PC-3 (cell line): ENCODE measurements around the gene ZNF195. TPM values are rescaled to one million over a fixed set of nuclear protein-coding genes. Genes with fewer than 3 reads are reported as not detected.
"Not testable (repeated sequence)": the region's sequence is repeated elsewhere in the genome, so short reads cannot be mapped to it uniquely, and the experiment has no call there.

Experiments
- ATAC-seq: fragments of 200-7000 bp; cut with Tn5 transposase; 2 replicates; pipeline ENCODE4 v1.9.1; 2020; ENCODE audit warnings: mild to moderate bottlenecking, moderate library complexity
- BruUV-seq: library from RNA; stranded (reverse); fragments of 400-500 nt; replicated peaks from 2 replicates; lab custom pipeline; 2021; lab: Mats Ljungman, UMichigan
- CTCF ChIA-PET: fragments of 300-600 bp; sonication (Branson Sonifier 250); formaldehyde crosslinking; loops from one replicate; lab custom pipeline; 2022; ENCODE audit warnings: antibody characterized with exemption; lab: Charles Lee
- POLR2A ChIA-PET: fragments of 300-600 bp; sonication (Branson Sonifier 250); formaldehyde crosslinking; loops from one replicate; lab custom pipeline; 2022; ENCODE audit warnings: antibody characterized with exemption; ENCODE audit not compliant: unreplicated experiment; lab: Charles Lee
- DNase-seq: peaks from one replicate; pipeline ENCODE4 v3.0.0-alpha.2; 2015
- H2AFZ ChIP-seq: fragments of 300-600 bp; sonication (generic); 2 replicates; pipeline ENCODE4 v1.6.0; 2016; ENCODE audit warnings: antibody characterized with exemption, low read length
- H3F3A ChIP-seq: fragments of 300-600 bp; sonication (generic); one replicate; pipeline ENCODE4 v1.6.0; 2017; ENCODE audit warnings: antibody characterized with exemption, low read length, control low read depth, mild to moderate bottlenecking; ENCODE audit not compliant: unreplicated experiment
- H3K27ac ChIP-seq: fragments of 300-600 bp; sonication (generic); 2 replicates; pipeline ENCODE4 v1.5.1; 2016; ENCODE audit warnings: mild to moderate bottlenecking, low read length
- H3K27me3 ChIP-seq: fragments of 300-600 bp; sonication (generic); 2 replicates; pipeline ENCODE4 v1.6.1; 2016; ENCODE audit warnings: low read length, mixed read lengths
- H3K36me3 ChIP-seq: fragments of 300-600 bp; sonication (generic); 2 replicates; pipeline ENCODE4 v1.6.1; 2016; ENCODE audit warnings: low read depth, mixed run types, low read length, mixed read lengths
- H3K4me1 ChIP-seq: fragments of 300-600 bp; sonication (generic); 2 replicates; pipeline ENCODE4 v1.5.1; 2016; ENCODE audit warnings: low read length; ENCODE audit not compliant: insufficient read depth
- H3K4me2 ChIP-seq: fragments of 300-600 bp; sonication (generic); 2 replicates; pipeline ENCODE4 v1.6.0; 2016; ENCODE audit warnings: low read length
- H3K4me3 ChIP-seq: fragments of 300-600 bp; sonication (generic); 2 replicates; pipeline ENCODE4 v1.5.1; 2016; ENCODE audit warnings: mild to moderate bottlenecking, low read length, mixed read lengths
- H3K79me2 ChIP-seq: fragments of 300-600 bp; sonication (generic); 2 replicates; pipeline ENCODE4 v1.6.1; 2017; ENCODE audit warnings: low read length, mixed read lengths
- H3K9ac ChIP-seq: fragments of 300-600 bp; sonication (generic); 2 replicates; pipeline ENCODE4 v1.6.0; 2016; ENCODE audit warnings: mild to moderate bottlenecking, low read length
- H3K9me2 ChIP-seq: fragments of 300-600 bp; sonication (generic); replicated peaks from 2 replicates; pipeline ENCODE4 v1.6.1; 2016; ENCODE audit warnings: mixed run types, low read length, mixed read lengths
- H3K9me3 ChIP-seq: fragments of 300-600 bp; sonication (generic); 2 replicates; pipeline ENCODE4 v1.6.1; 2016; ENCODE audit warnings: low read length, mixed read lengths
- H4K20me1 ChIP-seq: fragments of 300-600 bp; sonication (generic); 2 replicates; pipeline ENCODE4 v1.6.1; 2016; ENCODE audit warnings: low read length, mixed read lengths
- intact Hi-C: fragments of 100-400 bp; cut with micrococcal nuclease; formaldehyde crosslinking; loops from 2 replicates; pipeline ENCODE4 v1.9.0; 2023
- total RNA-seq: library from RNA; depleted of rRNA; stranded (reverse); fragments of >200 nt; gene quantifications from 2 replicates; pipeline ENCODE4 v1.2.3, GENCODE V29; 2014

Gene ZNF195
- total RNA-seq, 1 experiment from 2014 or later, result 47.9 TPM

DNA sequence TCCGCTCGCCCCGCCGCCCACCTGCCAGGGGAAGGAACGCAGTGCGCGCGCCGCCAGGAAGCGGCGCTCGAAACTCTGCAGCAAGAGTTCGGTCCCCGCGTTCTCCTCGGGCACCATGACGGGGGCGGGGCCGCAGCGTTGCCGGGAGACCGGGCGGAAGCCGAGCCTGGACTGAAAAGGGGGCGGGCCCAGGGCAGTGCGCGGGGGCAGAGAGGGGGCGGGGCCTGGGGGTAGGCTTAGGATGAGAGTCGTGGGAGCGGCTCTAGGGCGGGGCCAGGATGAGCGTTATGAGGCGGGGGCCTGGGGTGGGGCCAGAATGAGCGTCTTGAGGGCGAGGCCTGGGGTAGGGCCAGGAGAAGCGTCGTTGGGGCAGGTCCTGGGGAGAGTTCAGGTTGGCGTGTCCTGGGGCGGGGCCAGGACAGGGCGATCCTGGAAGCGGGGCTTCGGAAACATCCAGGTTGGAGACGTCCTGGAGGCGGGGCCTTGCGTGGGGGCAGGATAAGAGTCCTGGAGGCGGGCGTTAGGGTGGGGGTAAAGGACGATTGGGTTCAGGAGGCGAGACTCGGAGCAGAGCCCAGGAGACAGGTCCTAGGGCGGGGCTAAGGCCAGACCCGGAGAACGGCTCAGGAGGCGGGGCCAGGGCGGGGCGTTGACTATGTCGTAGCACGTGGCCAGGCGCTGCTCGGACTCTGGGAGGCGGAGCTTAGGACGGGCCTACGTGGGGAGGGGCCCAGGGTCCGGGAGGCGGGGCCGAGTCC, 43.6 kb upstream of the ZNF195 start:
- BruUV-seq, result not testable (repeated sequence)

DNA sequence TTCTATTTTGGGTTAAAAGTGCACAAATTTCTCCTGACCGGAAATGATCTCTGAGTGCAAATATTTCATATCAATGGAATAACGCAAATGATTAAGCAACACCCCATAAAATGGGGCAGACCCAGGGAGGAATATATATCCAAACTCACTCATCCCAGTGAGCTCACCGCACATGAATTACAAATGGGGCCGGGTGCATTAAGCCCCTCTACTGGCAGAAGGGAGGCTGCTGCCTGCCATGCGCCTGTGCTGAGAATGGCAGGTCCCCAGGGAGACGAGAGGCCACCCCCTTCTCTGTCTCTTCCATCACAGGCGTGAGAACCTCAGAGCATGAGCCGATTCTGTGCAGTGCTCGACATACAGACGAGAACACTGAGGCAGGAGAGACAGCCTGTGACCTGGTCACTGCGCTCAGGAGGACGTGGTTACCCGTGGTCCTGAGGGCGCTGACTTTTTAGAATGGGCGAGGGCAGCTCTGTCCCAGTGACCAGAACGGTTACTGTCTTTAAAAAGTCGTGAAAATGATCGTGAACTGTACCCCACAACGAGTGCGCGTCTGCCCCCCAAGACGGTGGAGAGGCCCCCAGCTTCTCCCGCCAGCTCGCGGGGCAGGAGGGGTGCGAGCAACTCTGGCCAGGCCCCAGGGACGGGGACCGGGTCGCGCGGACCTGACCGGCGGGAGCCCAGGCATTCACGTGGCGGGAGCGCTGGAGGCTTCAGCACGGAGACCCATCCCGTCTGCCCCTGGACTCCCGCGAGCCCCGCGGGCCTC, 42.8 kb upstream of the ZNF195 start:
- BruUV-seq, result TSS peak; percentile 64
- H4K20me1 ChIP-seq, intact Hi-C loops, H3K27me3 ChIP-seq, H3K79me2 ChIP-seq, H3K27ac ChIP-seq, POLR2A ChIA-PET, H3F3A ChIP-seq, ATAC-seq, CTCF ChIA-PET, H3K4me1 ChIP-seq, H3K9me3 ChIP-seq, H3K9me2 ChIP-seq, H3K36me3 ChIP-seq: not testable (repeated sequence)
- peak; percentile 20 for DNase-seq
- peak overlapping the region; percentile 76 for H3K4me3 ChIP-seq
- peak overlapping the region; percentile 79 for H3K9ac ChIP-seq
- peak overlapping the region; percentile 87 for H3K4me2 ChIP-seq
- peak overlapping the region; percentile 86 for H2AFZ ChIP-seq

More for the DNA sequence above, 43.6 kb upstream of the ZNF195 start:
- H3K79me2 ChIP-seq, intact Hi-C loops, H3F3A ChIP-seq, H3K4me1 ChIP-seq, H3K36me3 ChIP-seq, H3K27me3 ChIP-seq, H3K9me2 ChIP-seq, H4K20me1 ChIP-seq, H3K9me3 ChIP-seq, POLR2A ChIA-PET: not testable (repeated sequence)
- DNase-seq (peak; percentile 93), ATAC-seq (peak; percentile 97)
- Histone ChIP-seq H3K4me3 (peak overlapping the region; percentile 76), H3K9ac (peak overlapping the region; percentile 79), H2AFZ (peak overlapping the region; percentile 86), H3K27ac (peak overlapping the region; percentile 64), H3K4me2 (peak overlapping the region; percentile 87)
- CTCF ChIA-PET, result interaction anchor here (0.7 kb wide), 1 partner anchor 14 kb away, joined by 3 read pairs; no protein-coding TSS in a partner anchor

DNA sequence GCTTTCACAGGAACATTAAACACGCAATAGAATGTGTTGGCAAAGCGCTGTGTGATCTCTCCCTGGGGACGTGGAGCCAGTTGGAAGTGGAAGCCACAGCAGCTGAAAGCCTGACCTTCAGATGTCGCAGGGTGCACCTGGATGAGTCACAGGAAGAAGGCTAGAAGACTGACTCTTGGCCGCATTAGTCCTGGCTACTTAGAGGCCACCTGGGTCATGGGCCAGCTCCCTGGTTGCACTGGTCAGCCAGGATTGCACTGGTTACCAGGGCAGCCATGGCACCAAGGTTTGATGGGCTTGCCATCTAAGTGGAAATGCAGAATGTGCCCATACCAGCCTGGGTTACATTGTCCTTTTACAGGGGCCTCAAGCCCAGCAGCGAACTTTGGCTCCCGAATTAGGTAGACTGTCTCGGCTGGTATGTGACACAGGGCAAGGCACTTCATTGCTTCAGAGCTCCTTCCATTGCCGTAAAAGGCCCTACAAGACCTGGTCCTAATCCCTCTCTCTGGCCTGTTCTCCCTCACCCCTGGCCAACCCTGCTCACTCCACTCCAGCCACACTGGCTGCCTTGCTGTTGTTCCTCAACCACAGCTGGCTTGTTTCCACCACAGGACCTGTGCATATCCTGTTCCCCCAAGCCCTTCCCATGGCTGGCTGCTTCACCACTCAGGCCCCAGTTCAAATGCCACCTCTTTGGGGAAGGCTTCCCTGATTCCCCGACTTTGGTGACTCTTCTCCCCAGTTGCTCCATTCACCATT, 41.5 kb upstream of the ZNF195 start:
- ATAC-seq, H3F3A ChIP-seq, H3K4me3 ChIP-seq, H3K27me3 ChIP-seq, H3K79me2 ChIP-seq, CTCF ChIA-PET, intact Hi-C loops, BruUV-seq, H4K20me1 ChIP-seq, POLR2A ChIA-PET, DNase-seq, H3K36me3 ChIP-seq, H3K9me3 ChIP-seq, H3K9me2 ChIP-seq, H3K9ac ChIP-seq, H3K4me1 ChIP-seq, H3K27ac ChIP-seq, H2AFZ ChIP-seq, H3K4me2 ChIP-seq: not testable (repeated sequence)

DNA sequence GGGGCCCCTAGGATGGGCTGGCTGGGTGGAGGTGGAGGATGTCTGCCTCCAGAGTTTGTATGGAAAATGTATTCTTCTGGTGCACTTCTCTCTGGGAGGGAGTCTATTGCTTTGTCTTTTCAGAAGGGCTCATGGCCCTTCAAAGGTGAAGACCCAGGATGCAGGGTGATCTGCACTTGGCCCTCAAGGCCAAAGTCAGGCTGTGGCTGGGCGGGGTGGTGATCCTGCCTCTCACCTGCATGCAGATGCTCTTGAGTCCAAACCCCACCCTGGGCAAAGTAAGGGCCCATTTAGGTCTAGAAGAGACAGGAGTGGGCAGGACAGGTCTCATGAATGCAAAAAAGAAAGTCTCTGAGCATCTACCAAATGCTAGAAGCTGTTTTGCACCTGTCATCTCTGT, 40.5 kb upstream of the ZNF195 start:
- H3K9me2 ChIP-seq, H3K4me3 ChIP-seq, ATAC-seq, BruUV-seq, H2AFZ ChIP-seq, H3K9me3 ChIP-seq, CTCF ChIA-PET, H4K20me1 ChIP-seq, H3K4me1 ChIP-seq, DNase-seq, H3K4me2 ChIP-seq, H3K36me3 ChIP-seq, POLR2A ChIA-PET, H3F3A ChIP-seq, H3K27me3 ChIP-seq, H3K9ac ChIP-seq, intact Hi-C loops, H3K27ac ChIP-seq, H3K79me2 ChIP-seq: not testable (repeated sequence)
